Measurements from ENCODE around the gene LPIN2. TPM values are rescaled to one million over a fixed set of nuclear protein-coding genes. Genes with fewer than 3 reads are reported as not detected.

The LPIN2 gene
- total RNA-seq, 1 donor, result 48.1 TPM

DNA sequence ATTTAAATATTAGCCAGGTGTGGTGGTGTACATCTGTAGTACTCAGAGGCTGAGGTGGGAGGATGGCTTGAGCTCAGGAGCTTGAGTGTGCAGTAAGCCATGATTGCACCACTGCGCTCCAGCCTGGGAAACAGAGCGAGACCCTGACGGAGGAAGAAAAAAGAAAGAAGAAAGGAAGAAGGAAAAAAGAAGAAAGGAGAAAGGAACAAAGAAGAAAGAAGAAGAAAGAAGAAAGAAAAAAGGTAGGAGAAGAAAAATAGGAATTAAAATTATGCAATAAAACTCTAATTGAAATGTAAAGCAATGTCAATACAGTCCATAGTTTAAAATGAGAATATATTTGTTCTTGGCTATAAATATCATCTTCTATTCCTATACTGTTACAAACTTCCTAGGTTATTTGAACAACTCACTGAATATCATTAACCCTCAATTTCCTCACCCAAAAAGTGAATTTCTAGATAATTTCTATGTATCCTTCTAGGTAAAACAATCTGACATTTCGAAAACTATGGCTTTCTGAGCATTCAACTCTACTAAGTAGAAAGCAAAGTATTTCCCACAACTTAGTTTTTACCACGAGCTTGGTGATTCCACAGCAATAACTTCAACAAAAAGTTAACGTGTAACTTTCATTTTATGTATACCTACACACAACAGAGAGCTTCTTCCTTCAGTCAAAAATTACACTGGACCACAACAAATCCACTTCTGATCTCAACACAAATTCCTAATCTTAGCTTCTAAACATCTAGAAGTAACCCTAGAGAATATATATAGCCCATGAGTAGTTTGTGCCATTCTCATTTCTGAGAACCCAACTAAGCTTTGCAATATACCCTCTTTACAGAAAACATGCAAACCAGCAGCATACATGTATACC is 19.7 kb downstream of the LPIN2 start:
- H4K20me1 ChIP-seq (ENCODE audit: insufficient read depth, low read length), result peaks cover 21% of the 10 kb centered on the region
- H3K79me2 ChIP-seq (ENCODE audit: insufficient read depth, low read length), result peaks cover 92% of the 10 kb centered on the region
- TF ChIP-seq, protein P1, sequence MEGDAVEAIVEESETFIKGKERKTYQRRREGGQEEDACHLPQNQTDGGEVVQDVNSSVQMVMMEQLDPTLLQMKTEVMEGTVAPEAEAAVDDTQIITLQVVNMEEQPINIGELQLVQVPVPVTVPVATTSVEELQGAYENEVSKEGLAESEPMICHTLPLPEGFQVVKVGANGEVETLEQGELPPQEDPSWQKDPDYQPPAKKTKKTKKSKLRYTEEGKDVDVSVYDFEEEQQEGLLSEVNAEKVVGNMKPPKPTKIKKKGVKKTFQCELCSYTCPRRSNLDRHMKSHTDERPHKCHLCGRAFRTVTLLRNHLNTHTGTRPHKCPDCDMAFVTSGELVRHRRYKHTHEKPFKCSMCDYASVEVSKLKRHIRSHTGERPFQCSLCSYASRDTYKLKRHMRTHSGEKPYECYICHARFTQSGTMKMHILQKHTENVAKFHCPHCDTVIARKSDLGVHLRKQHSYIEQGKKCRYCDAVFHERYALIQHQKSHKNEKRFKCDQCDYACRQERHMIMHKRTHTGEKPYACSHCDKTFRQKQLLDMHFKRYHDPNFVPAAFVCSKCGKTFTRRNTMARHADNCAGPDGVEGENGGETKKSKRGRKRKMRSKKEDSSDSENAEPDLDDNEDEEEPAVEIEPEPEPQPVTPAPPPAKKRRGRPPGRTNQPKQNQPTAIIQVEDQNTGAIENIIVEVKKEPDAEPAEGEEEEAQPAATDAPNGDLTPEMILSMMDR (IDR thresholded peaks at IDR 0.05; ENCODE audit: extremely low read depth, low read depth, low read length), result no peak

DNA sequence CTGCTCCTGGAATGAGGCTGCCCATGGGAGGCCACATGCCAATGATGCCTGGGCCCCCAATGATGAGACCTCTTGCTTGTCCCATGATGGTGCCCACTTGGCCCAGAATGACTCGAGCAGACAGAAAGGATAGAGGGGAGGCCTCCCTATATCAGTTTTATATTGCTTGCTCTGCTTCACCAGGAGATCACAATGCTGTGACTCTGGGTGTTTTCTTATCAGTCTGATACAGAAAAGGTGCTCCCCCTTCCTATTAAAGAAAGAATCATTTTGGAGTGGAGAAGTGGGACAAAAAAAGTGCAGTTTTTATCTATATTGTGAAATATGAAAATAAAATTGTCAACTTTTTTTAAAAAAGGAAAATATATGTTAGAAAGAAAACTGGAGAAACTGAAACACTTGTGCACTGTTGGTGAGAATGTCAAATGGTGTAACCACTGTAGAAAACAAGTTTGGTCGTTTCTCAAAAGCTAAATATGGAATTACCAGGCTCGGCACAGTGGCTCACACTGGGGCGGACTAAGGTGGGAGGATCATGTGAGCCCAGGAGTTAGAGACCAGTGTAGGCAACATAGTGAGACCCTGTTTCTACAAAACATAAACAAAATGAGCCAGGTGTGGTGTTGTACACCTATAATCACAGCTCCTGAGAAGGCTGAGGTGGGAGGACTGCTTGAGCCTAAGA is 21.8 kb downstream of the LPIN2 start:
- DNase-seq (ENCODE audit: insufficient read length, low spot score, missing footprints), result no peak
- Histone ChIP-seq H3K4me3 (ENCODE audit: insufficient read depth, low read length) (no peak overlapping the region), H3K27ac (ENCODE audit: low read depth, low read length) (no peak overlapping the region), H4K20me1 (ENCODE audit: insufficient read depth, low read length) (peaks cover 19% of the 10 kb centered on the region), H3K4me1 (ENCODE audit: insufficient read depth, low read length) (peaks cover 36% of the 10 kb centered on the region), H3K36me3 (ENCODE audit: insufficient read depth, low read length) (no peaks in the 10 kb centered on the region), H2AFZ (ENCODE audit: low read length) (no peak overlapping the region), H3K79me2 (ENCODE audit: insufficient read depth, low read length) (peaks cover 90% of the 10 kb centered on the region), H3K9me3 (ENCODE audit: low read depth, low read length) (no peaks in the 10 kb centered on the region), H3K27me3 (ENCODE audit: insufficient read depth, low read length) (no peaks in the 10 kb centered on the region), H3K4me2 (ENCODE audit: insufficient read depth, low read length) (no peak overlapping the region)
- TF ChIP-seq, protein P1 (IDR thresholded peaks at IDR 0.05; ENCODE audit: extremely low read depth, low read depth, low read length), result no peak

More for the DNA sequence above, 19.7 kb downstream of the LPIN2 start:
- Histone ChIP-seq H3K4me1 (ENCODE audit: insufficient read depth, low read length) (peaks cover 30% of the 10 kb centered on the region), H2AFZ (ENCODE audit: low read length) (no peak overlapping the region), H3K27me3 (ENCODE audit: insufficient read depth, low read length) (no peaks in the 10 kb centered on the region), H3K27ac (ENCODE audit: low read depth, low read length) (peak overlapping the region; percentile 12), H3K36me3 (ENCODE audit: insufficient read depth, low read length) (no peaks in the 10 kb centered on the region), H3K9me3 (ENCODE audit: low read depth, low read length) (no peaks in the 10 kb centered on the region), H3K4me2 (ENCODE audit: insufficient read depth, low read length) (no peak overlapping the region), H3K4me3 (ENCODE audit: insufficient read depth, low read length) (no peak overlapping the region)
- DNase-seq (ENCODE audit: insufficient read length, low spot score, missing footprints), result no peak

DNA sequence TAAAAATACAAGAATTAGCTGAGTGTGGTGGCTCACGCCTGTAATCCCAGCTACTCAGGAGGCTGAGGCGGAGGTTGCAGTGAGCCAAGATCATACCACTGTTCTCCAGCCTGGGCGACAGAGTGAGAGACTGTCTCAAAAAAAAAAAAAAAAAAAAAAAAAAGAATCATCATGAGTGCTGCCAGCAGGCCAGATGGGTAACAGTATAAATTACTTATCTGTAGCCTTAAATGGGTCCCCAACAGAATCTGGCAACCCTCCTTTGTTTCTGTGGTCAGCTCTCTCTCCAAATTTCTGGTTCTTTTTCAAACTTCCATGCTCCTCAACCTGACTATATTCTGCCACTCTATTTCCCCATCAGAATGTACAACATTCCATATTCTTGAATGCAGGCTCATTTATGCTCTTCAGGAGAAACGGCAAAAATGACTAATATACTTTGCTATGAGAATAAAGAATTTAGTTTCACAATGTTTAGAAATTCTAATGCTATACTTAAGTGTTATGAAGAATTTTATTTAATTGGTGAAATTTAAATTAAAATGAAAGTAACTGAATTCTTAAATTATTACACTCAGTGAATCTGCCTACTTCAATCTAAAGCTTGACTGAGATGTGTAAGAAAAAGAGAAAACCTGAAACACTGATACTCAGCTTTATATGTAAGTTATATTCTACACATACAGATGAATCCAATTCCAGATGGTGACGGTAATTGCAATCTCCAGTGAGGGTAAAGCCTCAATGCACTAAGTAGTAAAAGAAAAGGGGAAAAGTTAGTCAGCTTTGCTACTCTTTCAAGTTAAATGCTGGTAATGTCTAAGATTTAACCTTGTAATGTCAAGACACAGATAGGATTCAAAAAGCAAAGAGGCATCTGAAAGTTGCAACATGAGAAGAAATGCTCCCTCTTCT is 24.8 kb downstream of the LPIN2 start:
- TF ChIP-seq, protein P1 (IDR thresholded peaks at IDR 0.05; ENCODE audit: extremely low read depth, low read depth, low read length), result no peak
- Histone ChIP-seq H3K4me2 (ENCODE audit: insufficient read depth, low read length) (peak overlapping the region; percentile 73), H3K9me3 (ENCODE audit: low read depth, low read length) (no peaks in the 10 kb centered on the region), H3K36me3 (ENCODE audit: insufficient read depth, low read length) (no peaks in the 10 kb centered on the region), H4K20me1 (ENCODE audit: insufficient read depth, low read length) (peaks cover 5% of the 10 kb centered on the region), H3K4me1 (ENCODE audit: insufficient read depth, low read length) (peaks cover 54% of the 10 kb centered on the region), H2AFZ (ENCODE audit: low read length) (no peak overlapping the region), H3K79me2 (ENCODE audit: insufficient read depth, low read length) (peaks cover 90% of the 10 kb centered on the region), H3K27ac (ENCODE audit: low read depth, low read length) (peak overlapping the region; percentile 76), H3K27me3 (ENCODE audit: insufficient read depth, low read length) (no peaks in the 10 kb centered on the region), H3K4me3 (ENCODE audit: insufficient read depth, low read length) (peak overlapping the region; percentile 26)
- peak; percentile 60 for DNase-seq (ENCODE audit: insufficient read length, low spot score, missing footprints)

All from osteoblast (primary cell).